Dedifferentiated amniotic fluid mesenchymal stem cell (primary cell): ENCODE data around the gene TRPM3.
"Not testable (repeated sequence)": the region's sequence is repeated elsewhere in the genome, so short reads cannot be mapped to it uniquely, and the experiment has no call there.

ENCODE experiments used
- DNase-seq: peaks from one replicate; pipeline ENCODE4 v3.0.0-alpha.2; 2016; ENCODE audit errors: extremely low spot score

The TRPM3 gene

DNA sequence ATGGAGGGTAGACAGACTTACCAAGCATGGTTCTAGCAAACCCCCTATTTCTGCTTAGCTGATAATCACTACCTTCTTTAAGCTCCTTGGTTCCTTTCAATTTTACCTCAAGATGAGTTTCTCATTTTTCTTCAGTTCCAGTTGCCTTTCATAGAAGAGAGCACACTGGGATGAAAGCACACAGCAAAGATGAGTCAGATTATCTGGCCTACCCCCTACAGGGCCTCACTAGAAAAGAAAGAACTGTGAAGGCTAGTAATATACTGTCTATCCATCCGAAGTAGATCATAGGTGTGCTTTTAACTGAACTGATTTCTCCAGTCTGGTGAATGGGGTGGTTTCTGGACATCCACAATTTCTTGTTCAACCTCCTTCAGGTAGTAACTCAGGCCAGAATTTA lies 122.5 kb downstream of the TRPM3 start:
- DNase-seq = no peak

DNA sequence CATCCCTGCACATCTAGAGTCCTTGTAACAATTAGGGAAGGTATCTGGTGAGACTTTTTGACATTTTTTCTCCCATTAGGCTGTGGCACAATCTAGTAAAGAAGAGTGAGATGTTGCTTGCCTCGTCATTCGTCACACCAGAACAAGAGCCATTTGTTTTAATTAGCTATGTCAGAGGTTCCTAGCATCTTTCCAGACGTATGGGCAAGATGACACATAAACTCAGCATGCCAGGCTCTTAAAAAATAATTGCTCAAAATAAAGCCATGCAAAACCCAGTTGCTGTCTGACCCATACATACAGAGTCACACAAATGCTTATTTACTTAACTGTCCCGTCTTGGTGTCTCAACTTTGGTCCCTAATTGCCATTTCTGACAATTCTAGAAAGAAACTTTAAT lies 125.9 kb downstream of the TRPM3 start:
- no peak for DNase-seq

- no peak for DNase-seq
Observed at GRCh38 chr9:70994582-70994981, 126.8 kb downstream of the TRPM3 start.

- DNase-seq = peak; percentile 22
Observed at GRCh38 chr9:70988551-70988950, 132.9 kb downstream of the TRPM3 start.

- peak; percentile 96 for DNase-seq
Observed at GRCh38 chr9:70987986-70988385, 133.4 kb downstream of the TRPM3 start.

- no peak for DNase-seq
Observed at GRCh38 chr9:70986984-70987383, 134.4 kb downstream of the TRPM3 start.

- DNase-seq = no peak
Observed at GRCh38 chr9:70983723-70984295, 137.6 kb downstream of the TRPM3 start.

- DNase-seq = no peak
Observed at GRCh38 chr9:70981312-70981711, 140.1 kb downstream of the TRPM3 start.

DNA sequence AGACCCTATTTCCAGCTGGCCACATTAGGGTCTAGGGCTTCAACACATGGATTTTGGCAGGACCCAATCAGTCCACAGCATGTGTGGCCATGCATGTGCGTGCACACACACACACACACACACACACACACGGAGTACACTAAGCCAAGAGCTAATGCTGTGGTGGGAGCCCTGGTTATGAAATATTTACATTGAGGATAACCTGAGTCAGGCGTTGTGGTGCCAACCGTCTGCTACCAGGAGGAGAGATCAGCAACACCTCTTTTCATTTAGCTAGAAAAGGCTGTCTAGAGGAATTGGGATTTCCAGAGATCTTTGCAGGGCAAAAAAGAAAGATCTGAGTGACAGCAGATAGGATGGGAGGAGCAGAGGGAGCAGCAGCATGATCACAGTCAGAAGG lies 141.5 kb downstream of the TRPM3 start:
- no peak for DNase-seq

DNA sequence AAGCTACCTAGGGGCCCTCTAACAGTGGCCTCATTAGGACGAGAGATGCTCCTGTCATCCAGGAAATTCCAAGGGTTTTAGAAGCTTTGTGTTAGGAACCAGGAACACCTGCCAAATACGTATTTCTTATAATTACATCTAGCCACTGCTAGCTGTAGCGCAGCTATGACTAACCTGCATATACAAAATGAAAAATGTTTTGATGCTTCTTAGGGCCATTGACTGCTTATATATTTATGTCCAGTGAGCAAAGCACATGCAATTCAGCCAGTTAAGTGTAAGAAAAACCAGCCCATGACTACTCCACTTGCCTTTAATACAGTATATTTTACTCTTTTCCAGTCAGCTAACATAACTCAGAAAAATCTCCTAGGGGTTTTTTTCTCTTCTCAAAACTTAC lies 143.3 kb downstream of the TRPM3 start:
- DNase-seq = no peak

- no peak for DNase-seq
Observed at GRCh38 chr9:70975821-70976220, 145.6 kb downstream of the TRPM3 start.

GRCh38 chr9:70971723-70972122 lies 149.7 kb downstream of the TRPM3 start:
- DNase-seq = no peak

DNA sequence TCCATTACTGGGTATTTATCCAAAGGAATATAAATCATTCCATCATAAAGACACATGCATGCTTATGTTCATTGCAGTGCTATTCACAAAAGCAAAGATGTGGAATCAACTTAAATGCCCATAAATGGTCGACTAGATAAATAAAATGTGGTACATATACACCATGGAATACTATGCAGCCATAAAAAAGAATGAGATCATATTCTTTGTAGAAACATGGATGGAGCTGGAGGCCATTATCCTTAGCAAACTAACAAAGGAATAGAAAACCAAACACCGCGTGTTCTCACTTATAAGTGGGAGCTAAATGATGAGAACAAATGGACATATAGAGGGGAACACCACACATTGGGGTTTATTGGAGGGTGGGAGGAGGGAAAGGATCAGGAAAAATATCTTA lies 155.0 kb downstream of the TRPM3 start:
- not testable (repeated sequence) for DNase-seq

DNA sequence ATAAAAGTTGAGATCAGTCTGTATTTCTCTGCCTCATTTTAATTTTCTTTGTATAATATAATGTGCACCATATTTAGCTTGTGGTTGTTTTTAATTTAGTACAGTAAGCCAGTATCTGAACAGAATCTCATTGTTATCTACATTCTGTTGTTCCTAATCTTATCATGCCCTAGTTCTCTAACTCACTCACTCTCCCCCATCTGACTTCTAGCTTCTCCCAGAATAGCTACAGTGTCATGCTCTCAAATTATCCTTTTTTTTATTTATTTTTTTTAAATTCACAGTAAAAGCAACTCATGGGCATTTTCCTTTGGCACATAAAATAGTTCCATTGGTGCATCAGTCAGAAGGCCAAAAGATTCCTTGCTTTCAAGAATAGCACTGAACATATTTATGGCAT lies 156.6 kb downstream of the TRPM3 start:
- no peak for DNase-seq

DNA sequence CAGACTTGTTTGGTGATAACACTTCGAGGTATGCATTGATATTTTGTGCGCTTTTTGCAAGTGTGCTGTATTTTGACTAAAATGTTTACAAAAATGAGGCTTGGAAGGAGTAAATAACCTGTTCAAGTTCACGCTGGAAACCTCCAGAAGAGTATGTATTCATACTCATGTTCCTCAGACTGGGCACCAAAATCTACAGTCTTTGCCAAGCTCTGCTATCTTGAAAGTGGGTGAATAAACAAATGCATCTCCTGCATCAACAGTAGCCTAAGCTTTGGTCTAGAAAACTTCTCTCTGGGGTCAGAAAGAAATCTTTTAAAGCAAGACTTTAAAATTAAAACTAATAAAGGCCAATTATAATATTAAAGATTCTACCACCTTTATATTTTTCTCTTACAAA lies 157.9 kb downstream of the TRPM3 start:
- DNase-seq = no peak

DNA sequence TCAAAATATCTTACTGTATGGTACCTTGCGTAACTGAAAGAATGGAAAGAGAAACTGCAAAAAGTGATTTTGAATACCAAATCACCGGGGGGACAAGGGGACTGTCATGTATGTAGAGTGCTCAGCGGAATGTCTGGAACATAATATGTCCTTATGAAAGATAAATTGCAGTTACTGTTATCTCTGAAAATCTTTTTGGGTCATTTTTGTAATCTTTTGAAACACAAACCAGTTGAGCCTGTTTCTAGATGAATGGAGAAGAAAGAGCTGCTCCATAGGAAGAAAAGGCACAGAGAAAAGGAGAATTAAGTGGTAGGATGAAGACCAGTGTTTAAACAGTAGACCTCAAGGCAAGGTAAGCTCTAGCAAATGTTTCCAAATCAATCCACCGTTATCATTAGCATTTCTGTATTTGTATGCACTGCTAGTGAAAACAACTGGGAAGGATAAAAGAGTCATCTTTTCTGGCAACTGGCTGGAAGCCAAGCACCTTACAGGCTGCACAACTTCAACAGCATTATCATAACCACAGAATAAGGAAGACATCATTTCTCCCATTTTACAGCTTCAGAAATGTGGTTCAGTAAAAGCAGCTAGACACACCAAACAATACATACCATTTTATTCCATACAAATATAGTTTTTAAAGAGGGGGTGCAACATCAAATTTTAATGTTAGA lies 158.5 kb downstream of the TRPM3 start:
- no peak for DNase-seq

- DNase-seq = no peak
Observed at GRCh38 chr9:70959366-70959765, 162.1 kb downstream of the TRPM3 start.

DNA sequence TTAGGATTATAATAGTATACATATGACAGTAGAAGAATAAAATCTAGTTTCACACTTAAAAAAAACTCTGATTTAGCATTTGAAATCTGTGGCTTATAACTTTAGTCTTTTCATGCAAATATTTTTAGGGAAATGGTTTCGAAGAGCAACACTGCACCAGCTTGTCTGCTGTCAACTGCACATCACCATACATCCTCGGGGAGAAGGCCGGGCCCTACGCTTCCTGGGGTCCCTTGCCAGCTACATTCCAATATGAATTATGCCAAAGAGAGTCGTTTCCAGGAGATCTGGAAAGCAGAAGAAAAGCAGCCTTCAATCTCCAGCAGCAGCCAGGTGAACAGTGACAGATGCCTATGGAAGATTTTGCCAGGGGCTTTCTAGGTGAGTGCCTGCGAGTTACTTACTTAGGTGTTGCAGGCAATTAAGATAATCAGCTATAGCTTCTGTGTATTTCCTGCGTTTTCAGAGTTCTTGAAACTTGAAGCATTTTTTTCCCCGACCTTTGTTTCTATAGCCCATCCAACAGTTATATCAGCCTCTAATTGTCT lies 166.8 kb downstream of the TRPM3 start:
- no peak for DNase-seq

GRCh38 chr9:70954126-70954525 lies 167.3 kb downstream of the TRPM3 start:
- DNase-seq = peak; percentile 82

DNA sequence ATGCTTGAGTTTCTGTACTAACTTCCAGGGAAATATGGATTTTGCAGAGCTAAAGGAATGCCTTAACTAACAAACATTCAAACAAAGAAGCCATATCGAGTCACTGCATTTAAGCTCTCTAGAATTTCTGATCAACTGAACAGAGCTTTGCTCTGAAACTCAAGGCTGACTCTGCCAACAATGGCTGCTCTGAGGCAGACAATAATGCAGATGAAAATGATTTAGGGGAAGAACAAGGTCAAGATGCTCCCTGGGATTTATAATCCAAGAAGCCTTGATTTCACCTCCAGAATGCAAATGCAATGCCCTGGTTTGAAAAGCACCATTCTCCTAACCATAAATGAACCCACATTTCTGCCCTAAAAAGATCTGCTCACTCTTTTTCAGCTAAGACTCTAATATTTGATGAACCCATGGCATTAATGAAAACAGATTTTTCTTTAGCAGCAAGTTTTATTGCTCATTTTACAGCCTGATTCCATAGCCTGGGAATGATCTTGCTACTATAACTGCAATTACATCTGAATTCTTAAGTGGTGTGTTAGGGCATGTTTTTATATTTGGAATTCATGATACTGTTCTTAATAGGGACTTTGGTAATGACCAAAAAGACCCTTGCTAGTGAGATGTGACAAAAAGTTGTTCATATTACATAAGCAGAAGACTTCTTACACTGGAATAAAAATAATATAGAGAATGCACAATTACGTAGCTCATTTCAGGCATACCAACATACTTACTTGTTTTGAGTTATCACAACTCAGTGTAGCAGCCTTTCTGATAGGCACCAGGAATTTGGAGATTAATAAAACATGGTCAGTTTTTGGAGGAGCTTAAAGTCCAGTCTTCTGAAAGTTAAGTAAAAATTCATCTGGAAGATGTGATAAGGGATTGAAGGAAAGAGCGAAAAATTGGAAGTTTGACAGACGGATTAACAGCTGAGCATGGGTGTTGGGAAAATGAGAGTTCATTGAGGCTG lies 169.4 kb downstream of the TRPM3 start:
- DNase-seq = no peak

- DNase-seq = no peak
Observed at GRCh38 chr9:70950270-70950669, 171.2 kb downstream of the TRPM3 start.

DNA sequence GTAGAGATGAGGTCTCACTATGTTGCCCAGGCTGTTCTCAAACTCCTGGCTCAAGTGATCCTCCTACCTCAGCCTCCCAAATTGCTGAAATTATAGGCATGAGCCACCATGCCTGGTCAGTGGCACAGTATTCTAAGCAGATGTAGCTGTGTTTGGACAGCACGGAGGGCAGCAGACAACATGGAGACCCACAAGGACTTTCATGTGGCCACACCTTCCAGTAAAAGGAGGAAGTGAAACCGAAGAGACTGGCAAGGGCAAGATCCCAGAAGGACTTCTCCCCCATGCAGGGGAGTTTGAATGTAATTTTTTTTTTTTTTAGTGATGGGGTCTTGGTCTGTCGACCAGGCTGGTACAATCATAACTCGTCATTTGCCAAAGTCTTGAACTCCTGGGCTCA lies 172.2 kb downstream of the TRPM3 start:
- no peak for DNase-seq
